Measurements from ENCODE around the gene ACP3.

DNA sequence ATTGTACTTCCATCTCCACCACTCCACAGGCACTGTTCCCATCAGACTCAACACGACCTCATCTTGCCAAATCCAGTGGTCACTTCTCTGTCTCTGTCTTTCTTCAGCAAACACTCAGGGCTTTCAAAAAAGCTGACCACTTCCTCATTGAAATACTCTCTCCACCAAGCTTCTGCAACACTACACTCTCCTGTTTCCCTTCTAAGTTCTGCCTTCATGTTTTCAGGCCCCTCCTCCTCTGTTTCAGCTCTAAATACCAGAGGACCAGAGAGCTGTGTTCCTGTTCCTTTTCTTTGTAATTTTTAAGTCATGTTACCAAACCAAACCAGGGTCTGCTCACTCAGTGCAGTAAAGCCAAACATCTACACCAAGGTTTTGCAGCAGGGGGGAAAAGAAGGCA, 33.8 kb upstream of the ACP3 start:
- no peak for TF ChIP-seq CEBPB (IDR thresholded peaks at IDR 0.05)
- TF ChIP-seq TAF1 (IDR thresholded peaks at IDR 0.05; ENCODE audit: low read depth), result no peak

All from Ishikawa (cell line).